22Rv1 (cell line): ENCODE measurements around the gene ACRV1.

ENCODE experiments used
- ZFX ChIP-seq: fragments of 450-650 bp; IDR thresholded peaks from 2 replicates; pipeline ENCODE4 v1.6.1; 2017; ENCODE audit warnings: antibody characterized with exemption, borderline replicate concordance
- TF ChIP-seq, protein P1 (sequence below): fragments of 450-650 bp; IDR thresholded peaks from 2 replicates; pipeline ENCODE4 v1.5.1; 2017; ENCODE audit warnings: mild to moderate bottlenecking

DNA sequence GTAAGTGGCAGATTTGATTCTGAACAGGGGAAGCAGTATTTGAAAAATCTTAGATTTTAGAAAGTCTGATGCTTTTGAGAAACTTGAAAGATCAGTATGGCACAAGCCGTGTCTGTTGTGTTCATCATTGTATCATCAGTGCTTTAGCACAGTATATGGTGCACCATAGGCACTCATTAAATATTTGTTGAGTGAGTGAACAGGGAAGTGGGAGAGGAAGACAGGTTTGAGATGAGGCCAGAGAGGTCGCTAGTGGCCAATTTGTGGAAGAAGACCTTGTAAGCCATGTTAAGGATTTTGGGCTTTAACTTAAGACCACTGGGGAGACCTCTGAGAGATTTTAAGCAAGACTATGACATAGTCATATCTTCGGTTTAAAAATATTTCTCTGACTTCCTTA lies 42.8 kb downstream of the ACRV1 start:
- TF ChIP-seq, protein P1, sequence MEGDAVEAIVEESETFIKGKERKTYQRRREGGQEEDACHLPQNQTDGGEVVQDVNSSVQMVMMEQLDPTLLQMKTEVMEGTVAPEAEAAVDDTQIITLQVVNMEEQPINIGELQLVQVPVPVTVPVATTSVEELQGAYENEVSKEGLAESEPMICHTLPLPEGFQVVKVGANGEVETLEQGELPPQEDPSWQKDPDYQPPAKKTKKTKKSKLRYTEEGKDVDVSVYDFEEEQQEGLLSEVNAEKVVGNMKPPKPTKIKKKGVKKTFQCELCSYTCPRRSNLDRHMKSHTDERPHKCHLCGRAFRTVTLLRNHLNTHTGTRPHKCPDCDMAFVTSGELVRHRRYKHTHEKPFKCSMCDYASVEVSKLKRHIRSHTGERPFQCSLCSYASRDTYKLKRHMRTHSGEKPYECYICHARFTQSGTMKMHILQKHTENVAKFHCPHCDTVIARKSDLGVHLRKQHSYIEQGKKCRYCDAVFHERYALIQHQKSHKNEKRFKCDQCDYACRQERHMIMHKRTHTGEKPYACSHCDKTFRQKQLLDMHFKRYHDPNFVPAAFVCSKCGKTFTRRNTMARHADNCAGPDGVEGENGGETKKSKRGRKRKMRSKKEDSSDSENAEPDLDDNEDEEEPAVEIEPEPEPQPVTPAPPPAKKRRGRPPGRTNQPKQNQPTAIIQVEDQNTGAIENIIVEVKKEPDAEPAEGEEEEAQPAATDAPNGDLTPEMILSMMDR = no peak
- no peak for TF ChIP-seq ZFX
